Esophagus muscularis mucosa (tissue), 4 donors: ENCODE data around the gene ULK3. TPM values are rescaled to one million over a fixed set of nuclear protein-coding genes. Genes with fewer than 3 reads are reported as not detected.

Experiments used
- DNase-seq: peaks from one replicate; pipeline ENCODE4 v3.0.0-alpha.2; 2017; ENCODE audit errors: extremely low spot score
- H3K27ac ChIP-seq, 4 donors: fragments of 200-600 bp; sonication (generic); replicated peaks in 1 of 4; 1 replicate in 3 of 4; 2 replicates in 1 of 4; pipeline ENCODE4 v1.5.1; 2016 to 2019; ENCODE audit warnings: mild to moderate bottlenecking in 1 of 4
- H3K27me3 ChIP-seq, 4 donors: fragments of 200-600 bp; sonication (generic); one replicate each; pipeline versions ENCODE4 v1.5.1 to v1.6.0; 2016 to 2019
- H3K36me3 ChIP-seq, 4 donors: fragments of 200-600 bp; sonication (generic); one replicate each; pipeline ENCODE4 v1.5.1; 2016 to 2019
- H3K4me1 ChIP-seq, 4 donors: fragments of 200-600 bp; sonication (generic); one replicate each; pipeline ENCODE4 v1.5.1; 2016 to 2019
- H3K4me3 ChIP-seq, 4 donors: fragments of 200-600 bp; sonication (generic); 1 replicate in 2 of 4; 2 replicates in 2 of 4; pipeline ENCODE4 v1.5.1; 2016 to 2019; ENCODE audit warnings: mild to moderate bottlenecking in 4 of 4, moderate library complexity in 1 of 4
- H3K9me3 ChIP-seq, 4 donors: fragments of 200-600 bp; sonication (generic); 1 replicate in 3 of 4; 2 replicates in 1 of 4; pipeline ENCODE4 v1.5.1; 2016 to 2019
- CTCF ChIP-seq, 3 experiments: fragments of 200-600 bp in 2 of 3; fragments of 450-650 bp in 1 of 3; sonication (generic) in 2 of 3; IDR thresholded peaks; one replicate each; pipeline ENCODE4 v1.5.1; 2017 to 2019; ENCODE audit warnings: antibody characterized with exemption in 3 of 3, mild to moderate bottlenecking in 2 of 3, moderate library complexity in 1 of 3
- EP300 ChIP-seq: sonication (generic); formaldehyde crosslinking; IDR thresholded peaks from one replicate; pipeline ENCODE4 v1.6.1; 2017; ENCODE audit warnings: antibody characterized with exemption
- POLR2A ChIP-seq: fragments of 450-650 bp; IDR thresholded peaks from one replicate; pipeline ENCODE4 v1.6.1; 2017; ENCODE audit warnings: antibody characterized with exemption, moderate library complexity, mild to moderate bottlenecking, low read depth
- POLR2AphosphoS5 ChIP-seq, 2 donors: sonication (generic); formaldehyde crosslinking; IDR thresholded peaks; one replicate each; pipeline ENCODE4 v1.6.1; 2017; ENCODE audit warnings: antibody characterized with exemption in 2 of 2
- WGBS: methylation state at CpG from one replicate; pipeline ENCODE4 v1.1.5; 2018; 5-methylcytosine and 5-hydroxymethylcytosine counted together
- intact Hi-C: fragments of 100-400 bp; cut with DNase I; formaldehyde crosslinking; loops from one replicate; pipeline ENCODE4 v1.15.1; 2023
- total RNA-seq, 4 donors: library from RNA; depleted of rRNA; stranded (reverse); fragments of >200 nt; gene quantifications; one replicate each; pipeline versions ENCODE4 v1.1.0 to v1.2.1, GENCODE V29; 2016

Gene ULK3
- total RNA-seq, 4 donors from 2014 or later, result 24.5 to 49.2 (median 35.4) TPM

DNA sequence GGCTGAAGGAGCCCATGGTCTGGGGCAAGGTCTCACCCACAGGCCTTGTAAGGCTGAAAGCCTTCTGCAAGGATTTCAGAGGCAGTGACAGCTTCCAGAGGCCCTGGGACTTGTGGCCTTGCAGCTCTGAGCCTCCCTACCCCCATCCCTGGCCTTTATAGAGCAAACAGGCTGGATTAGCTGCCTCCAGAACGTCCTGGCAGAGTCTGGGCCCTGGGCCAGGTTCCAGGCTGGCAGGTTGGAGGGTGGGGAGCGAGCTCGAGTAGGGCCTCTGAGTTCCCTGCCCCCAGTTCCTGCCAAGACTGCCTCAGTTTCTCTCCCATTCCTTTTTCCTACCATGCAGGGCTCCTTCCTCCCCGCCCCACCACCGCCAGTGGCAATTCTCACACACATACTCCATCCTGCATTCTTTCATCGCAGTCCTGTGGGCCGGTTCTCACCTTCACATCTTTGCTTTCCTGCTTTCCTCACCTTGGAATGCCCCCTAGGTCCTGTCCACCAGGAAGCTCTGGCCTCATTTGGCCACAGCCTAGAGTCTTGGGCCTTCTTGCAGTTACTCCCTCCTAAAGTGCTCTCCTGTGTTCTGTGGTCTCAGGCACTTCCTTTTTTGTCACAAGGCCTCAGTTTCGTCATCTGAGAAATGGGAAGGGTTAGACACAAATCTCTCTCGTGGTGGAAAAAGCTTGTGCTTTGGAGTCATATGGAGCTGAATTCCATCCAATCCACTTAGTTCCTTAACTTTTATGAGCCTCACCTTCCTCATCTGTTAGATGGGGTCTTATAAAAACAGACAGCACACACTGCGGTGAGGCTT, 27.6 kb downstream of the ULK3 start:
- Histone ChIP-seq H3K4me1 (peaks cover 15 to 50% (median 43%) of the 10 kb centered on the region in 4 donors), H3K9me3 (no peaks in the 10 kb centered on the region), H3K4me3 (no peak overlapping the region), H3K36me3 (no peaks in the 10 kb centered on the region), H3K27ac (peak overlapping the region in 2 of 4 donors; percentile 14 to 59), H3K27me3 (no peaks in the 10 kb centered on the region)
- intact Hi-C loops, result no loop called here
- no peak for DNase-seq
- 78% methylated on average over 10 of the region's 10 CpGs for WGBS
- no peak for TF ChIP-seq POLR2A
- TF ChIP-seq CTCF (IDR thresholded peaks at IDR 0.05), result no peak
- TF ChIP-seq POLR2AphosphoS5 (IDR thresholded peaks at IDR 0.05), result peak in 1 of 2 donors; percentile 26

GRCh38 chr15:74812533-74812932, 30.4 kb downstream of the ULK3 start, which contains the start of gene LMAN1L:
Gene LMAN1L, plus strand, starts transcription at chr15:74812835. Its CDS starts 20 bp downstream, at chr15:74812855.
- Histone ChIP-seq H3K36me3 (no peaks in the 10 kb centered on the region), H3K4me3 (no peak within 1 kb of the TSS), H3K27me3 (peaks cover 0 to 15% (median 0%) of the 10 kb centered on the region in 4 donors), H3K4me1 (peaks cover 10 to 36% (median 34%) of the 10 kb centered on the region in 4 donors), H3K9me3 (no peaks in the 10 kb centered on the region), H3K27ac (no peak within 1 kb of the TSS)
- intact Hi-C loops, result no loop called here
- TF ChIP-seq EP300, result no peak
- no peak for TF ChIP-seq POLR2AphosphoS5 (IDR thresholded peaks at IDR 0.05)
- no peak for TF ChIP-seq CTCF (IDR thresholded peaks at IDR 0.05)
- no peak for TF ChIP-seq POLR2A
- 74% methylated on average over 11 of the region's 12 CpGs for WGBS
- DNase-seq, result no peak

DNA sequence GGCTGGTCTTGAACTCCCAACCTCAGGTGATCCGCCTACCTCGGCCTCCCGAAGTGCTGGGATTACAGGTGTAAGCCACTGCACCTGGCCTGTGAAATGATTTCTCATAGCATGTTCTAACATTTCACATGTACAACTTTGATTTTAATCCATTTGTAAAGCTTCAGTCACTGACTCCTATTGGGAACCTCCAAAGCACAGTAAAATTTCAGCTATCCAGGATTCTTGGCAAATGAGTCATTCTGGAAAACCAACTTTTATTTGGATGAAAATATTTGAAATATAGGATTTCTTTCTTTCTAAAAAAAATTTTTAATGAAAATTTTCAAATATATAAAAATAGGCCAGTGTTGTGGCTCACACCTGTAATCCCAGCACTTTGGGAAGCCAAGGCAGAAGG, 33.0 kb downstream of the ULK3 start:
- H3K4me3 ChIP-seq, result no peak overlapping the region
- H3K9me3 ChIP-seq, result no peaks in the 10 kb centered on the region
- H3K36me3 ChIP-seq, result no peaks in the 10 kb centered on the region
- H3K4me1 ChIP-seq, result peaks cover 1 to 11% (median 10%) of the 10 kb centered on the region in 4 donors
- TF ChIP-seq POLR2AphosphoS5 (IDR thresholded peaks at IDR 0.05) (no peak), EP300 (no peak), POLR2A (no peak), CTCF (IDR thresholded peaks at IDR 0.05) (no peak)
- H3K27me3 ChIP-seq, result peaks cover 0 to 15% (median 0%) of the 10 kb centered on the region in 4 donors
- WGBS, result 77% methylated on average over 3 of the region's 3 CpGs
- DNase-seq, result no peak
- intact Hi-C loops, result loop anchor here (5.0 kb wide), 1 partner anchor 38 kb away; no protein-coding TSS in a partner anchor
- no peak overlapping the region for H3K27ac ChIP-seq

DNA sequence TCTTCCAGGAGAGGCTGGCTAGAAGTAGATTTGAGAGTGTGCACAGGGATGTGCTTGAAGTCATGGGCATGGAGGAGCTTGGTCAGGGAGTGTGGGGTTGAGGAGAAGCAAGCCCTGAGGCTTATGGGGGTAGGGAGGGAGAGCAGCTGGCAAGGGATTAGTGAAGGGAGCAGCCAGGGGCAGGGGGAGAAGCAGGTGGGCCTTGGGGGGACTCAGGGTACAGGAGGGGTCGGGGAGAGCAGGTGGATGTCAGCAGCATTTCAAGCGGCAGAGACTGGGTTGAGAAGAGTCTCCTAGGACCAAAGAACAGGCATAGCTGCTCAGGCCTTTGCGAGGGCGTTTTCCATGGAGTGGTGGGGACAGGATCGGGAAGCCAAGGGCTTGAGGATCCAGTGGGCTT, 33.7 kb downstream of the ULK3 start:
- TF ChIP-seq EP300, result no peak
- TF ChIP-seq CTCF (IDR thresholded peaks at IDR 0.05), result no peak
- no peak for TF ChIP-seq POLR2A
- no peak for TF ChIP-seq POLR2AphosphoS5 (IDR thresholded peaks at IDR 0.05)
- peaks cover 0 to 15% (median 0%) of the 10 kb centered on the region in 4 donors for H3K27me3 ChIP-seq
- H3K4me3 ChIP-seq, result no peak overlapping the region
- peaks cover 0 to 5% (median under 1%) of the 10 kb centered on the region in 4 donors for H3K36me3 ChIP-seq
- peaks cover 0 to 4% (median 2%) of the 10 kb centered on the region in 4 donors for H3K4me1 ChIP-seq
- H3K27ac ChIP-seq, result no peak overlapping the region
- DNase-seq, result no peak
- intact Hi-C loops, result loop anchor here (5.0 kb wide), 1 partner anchor 37 kb away; no protein-coding TSS in a partner anchor
- 89% methylated on average over 5 of the region's 5 CpGs for WGBS
- no peaks in the 10 kb centered on the region for H3K9me3 ChIP-seq
